Ishikawa (cell line): ENCODE results near the gene FARSA.

Experiments used
- CEBPB ChIP-seq: IDR thresholded peaks from 2 replicates; pipeline ENCODE4 v1.6.1; 2012
- CREB1 ChIP-seq: IDR thresholded peaks from 2 replicates; pipeline ENCODE4 v1.6.1; 2012; ENCODE audit warnings: low read depth
- EGR1 ChIP-seq: IDR thresholded peaks from 2 replicates; pipeline ENCODE4 v1.6.1; 2012
- EP300 ChIP-seq: IDR thresholded peaks from 2 replicates; pipeline ENCODE4 v1.6.1; 2012; ENCODE audit warnings: borderline replicate concordance
- FOXM1 ChIP-seq: IDR thresholded peaks from 2 replicates; pipeline ENCODE4 v1.6.1; 2012; ENCODE audit warnings: low read depth, borderline replicate concordance
- MAX ChIP-seq: IDR thresholded peaks from 2 replicates; pipeline ENCODE4 v1.6.1; 2012
- NFIC ChIP-seq: IDR thresholded peaks from 2 replicates; pipeline ENCODE4 v1.6.1; 2012
- RAD21 ChIP-seq: IDR thresholded peaks from 2 replicates; pipeline ENCODE4 v1.6.1; 2012; ENCODE audit warnings: low read depth
- REST ChIP-seq: IDR thresholded peaks from 2 replicates; pipeline ENCODE4 v1.6.1; 2012; ENCODE audit warnings: low read depth, mild to moderate bottlenecking
- TAF1 ChIP-seq: IDR thresholded peaks from 2 replicates; pipeline ENCODE4 v1.6.1; 2012; ENCODE audit warnings: low read depth, mild to moderate bottlenecking
- TCF12 ChIP-seq: IDR thresholded peaks from 2 replicates; pipeline ENCODE4 v1.6.1; 2012; ENCODE audit warnings: low read depth
- TEAD4 ChIP-seq: IDR thresholded peaks from 2 replicates; pipeline ENCODE4 v1.6.1; 2012
- USF1 ChIP-seq: IDR thresholded peaks from 2 replicates; pipeline ENCODE4 v1.6.1; 2012
- YY1 ChIP-seq: IDR thresholded peaks from 2 replicates; pipeline ENCODE4 v1.6.1; 2012; ENCODE audit warnings: low read depth
- ZBTB7A ChIP-seq: IDR thresholded peaks from 2 replicates; pipeline ENCODE4 v1.6.1; 2012; ENCODE audit warnings: low read depth

FARSA gene

GRCh38 chr19:12956446-12957388 lies 23.2 kb upstream of the FARSA start, which contains the start of gene GADD45GIP1:
Gene GADD45GIP1 (minus strand): TSS chr19:12957223. CDS start chr19:12957212, 11 bp downstream.
- TF ChIP-seq EGR1 (0 out of 2 replicates have a peak, but pooled peaks have one; percentile 23), RAD21 (no peak), REST (no peak), MAX (peak; percentile 84), ZBTB7A (no peak), USF1 (no peak), YY1 (peak; percentile 96), CEBPB (no peak), FOXM1 (no peak), TAF1 (peak; percentile 97), EP300 (peak; percentile 11; the same call in 1 of the 2 replicates), TEAD4 (no peak), CREB1 (no peak), NFIC (no peak), TCF12 (peak; percentile 56; the same call in 1 of the 2 replicates)

GRCh38 chr19:12955996-12956395 lies 22.5 kb upstream of the FARSA start:
- TF ChIP-seq USF1 (no peak), FOXM1 (no peak), CEBPB (no peak), TEAD4 (no peak), CREB1 (no peak), TCF12 (no peak), RAD21 (no peak), REST (no peak), NFIC (no peak), YY1 (no peak), EGR1 (no peak), MAX (no peak), EP300 (no peak), ZBTB7A (no peak), TAF1 (no peak)

- TF ChIP-seq ZBTB7A (no peak), CREB1 (no peak), NFIC (no peak; the same call in none of the 2 replicates), FOXM1 (no peak), YY1 (no peak), CEBPB (no peak), MAX (no peak), EP300 (no peak), TCF12 (0 out of 2 replicates have a peak, but pooled peaks have one; percentile 27)
These were observed 21.1 kb upstream of the FARSA start for GRCh38 chr19:12954612-12954962.

GRCh38 chr19:12953799-12954611 lies 20.5 kb upstream of the FARSA start:
- TF ChIP-seq ZBTB7A (peak; percentile 68; the same call in 1 of the 2 replicates), NFIC (peak; percentile 51; the same call in 1 of the 2 replicates), EGR1 (no peak)
